ENCODE measurements around the gene ADAM8. TPM values are rescaled to one million over a fixed set of nuclear protein-coding genes. Genes with fewer than 3 reads are reported as not detected.
"Not testable (repeated sequence)": the region's sequence is repeated elsewhere in the genome, so short reads cannot be mapped to it uniquely, and the experiment has no call there.

ADAM8 gene
- total and polyA plus RNA-seq, 8 donors, result 1.9 to 45.3 (median 3.8) TPM

DNA sequence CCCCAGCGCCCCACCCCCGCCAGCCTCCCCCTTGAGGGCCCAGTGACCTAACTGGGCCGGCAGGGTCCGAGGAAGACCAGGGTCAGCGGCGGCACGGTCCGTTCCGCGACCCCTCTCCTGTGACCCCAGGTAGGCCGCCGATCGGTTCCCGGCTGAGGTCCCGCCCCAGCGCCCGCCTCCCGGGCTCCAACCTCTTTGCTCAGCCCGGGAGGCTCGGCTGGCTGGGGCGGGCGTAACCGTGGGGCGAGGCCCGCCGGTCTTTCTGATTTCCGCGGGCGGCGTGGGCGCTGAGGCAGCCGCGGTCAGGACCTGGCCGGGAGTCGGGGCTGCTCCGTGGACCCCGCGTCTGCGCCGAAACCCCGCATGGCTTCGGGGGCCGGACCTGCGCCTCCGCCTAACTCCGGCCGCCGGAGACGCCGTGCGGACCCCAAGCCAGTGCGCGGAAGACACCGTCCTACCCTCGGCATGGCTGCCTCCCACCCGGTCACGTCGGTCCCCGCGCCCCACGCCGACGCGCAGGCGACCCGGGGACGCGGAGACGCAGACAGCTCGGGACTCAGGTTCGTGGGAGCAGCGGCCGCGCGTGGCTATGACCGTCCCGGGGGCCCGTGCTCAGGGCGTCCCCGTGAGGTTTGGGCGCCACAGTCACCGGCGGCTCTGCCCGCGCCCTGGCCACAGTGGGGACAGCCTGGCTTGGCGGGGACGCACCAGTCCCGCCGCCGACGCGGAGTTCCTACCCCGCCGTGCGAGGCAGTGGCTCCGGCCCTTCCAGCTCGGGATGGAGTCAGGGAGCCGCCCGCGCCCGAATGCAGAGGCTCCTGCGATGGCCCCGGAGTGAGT lies 40.0 kb downstream of the ADAM8 start:
- Histone ChIP-seq H3K36me3 (no peaks in the 10 kb centered on the region), H3K4me1 (peaks cover 10 to 45% of the 10 kb centered on the region in 2 donors), H3K4me3 (peak overlapping the region in 1 of 2 donors; percentile 46), H3K27ac (peak overlapping the region in 1 of 2 donors; percentile 73), H3K27me3 (peaks cover 60 to 100% of the 10 kb centered on the region in 2 donors), H3K9me3 (no peaks in the 10 kb centered on the region)
- no peak for TF ChIP-seq CTCF (IDR thresholded peaks at IDR 0.05)
- ATAC-seq, result peak; percentile 45
- DNase-seq, result no peak
- intact Hi-C loops (cut with DNase I), result no loop called here

- no peak for TF ChIP-seq CTCF (IDR thresholded peaks at IDR 0.05)
- Histone ChIP-seq H3K27me3 (peaks cover 67 to 100% of the 10 kb centered on the region in 2 donors), H3K36me3 (no peaks in the 10 kb centered on the region), H3K9me3 (no peaks in the 10 kb centered on the region), H3K27ac (peak overlapping the region in 1 of 2 donors; percentile 73), H3K4me3 (peak overlapping the region in 1 of 2 donors; percentile 46), H3K4me1 (peaks cover 10 to 41% of the 10 kb centered on the region in 2 donors)
- peak; percentile 37 for ATAC-seq
- intact Hi-C loops (cut with DNase I), result no loop called here
- DNase-seq, result no peak
Observed at GRCh38 chr10:133235932-133236331, 40.7 kb downstream of the ADAM8 start.

DNA sequence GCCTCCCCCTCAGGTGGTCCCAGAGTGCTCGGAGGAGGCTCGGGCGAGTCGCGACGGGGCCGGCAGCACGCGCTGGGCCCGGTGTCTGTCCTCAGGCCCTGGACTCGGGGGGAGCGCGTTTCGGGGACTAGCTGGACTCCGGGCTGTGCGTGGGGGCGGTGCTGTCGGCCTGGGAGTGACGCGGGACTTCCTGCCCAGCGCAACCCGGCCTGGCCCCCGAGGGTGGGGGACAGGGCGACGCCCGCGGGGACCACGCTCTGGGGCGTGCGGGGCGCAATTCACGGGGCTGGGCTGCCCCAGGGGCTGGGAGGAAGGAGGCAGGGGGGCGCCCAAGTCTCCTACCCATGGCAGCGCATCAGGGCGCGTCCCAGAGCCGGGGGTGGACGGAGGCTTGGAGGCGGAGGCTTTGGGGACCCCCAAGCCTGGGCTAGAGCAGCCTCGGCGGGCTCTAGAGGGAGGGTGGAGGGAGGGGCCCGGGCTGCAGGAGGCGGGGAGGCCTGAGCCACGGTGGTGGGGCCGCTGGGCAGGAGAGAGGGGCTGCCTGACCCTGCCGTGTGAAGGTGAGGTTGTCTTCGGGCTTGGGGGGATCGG lies 41.3 kb downstream of the ADAM8 start:
- DNase-seq, result no peak
- H3K27me3 ChIP-seq, result peaks cover 73 to 100% of the 10 kb centered on the region in 2 donors
- intact Hi-C loops (cut with DNase I), result no loop called here
- peak overlapping the region in 1 of 2 donors; percentile 73 for H3K27ac ChIP-seq
- H3K4me1 ChIP-seq, result peaks cover 10 to 42% of the 10 kb centered on the region in 2 donors
- no peak for TF ChIP-seq CTCF (IDR thresholded peaks at IDR 0.05)
- no peaks in the 10 kb centered on the region for H3K9me3 ChIP-seq
- peak overlapping the region in 1 of 2 donors; percentile 46 for H3K4me3 ChIP-seq
- peak; percentile 33 for ATAC-seq
- no peaks in the 10 kb centered on the region for H3K36me3 ChIP-seq

DNA sequence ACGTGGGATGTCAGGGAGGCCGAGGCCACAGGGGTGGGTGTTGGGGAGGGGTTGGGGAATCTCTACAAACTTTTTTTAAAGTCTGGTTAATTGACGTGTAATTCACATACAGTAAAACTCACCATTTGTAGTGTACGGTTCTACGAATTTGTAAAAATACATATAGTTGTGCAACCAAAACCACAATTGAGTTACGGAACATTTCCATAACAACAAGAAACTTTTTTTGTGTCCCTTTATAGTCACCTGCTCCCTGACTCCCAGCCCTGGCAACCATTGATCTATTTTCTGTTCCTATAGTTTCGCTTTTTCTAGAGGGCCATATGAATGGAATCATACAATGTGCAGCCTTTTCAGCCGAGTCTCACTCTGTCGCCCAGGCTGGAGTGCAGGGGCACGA lies 41.9 kb downstream of the ADAM8 start:
- not testable (repeated sequence) for ATAC-seq
- peaks cover 78 to 100% of the 10 kb centered on the region in 2 donors for H3K27me3 ChIP-seq
- H3K4me3 ChIP-seq, result peak overlapping the region in 1 of 2 donors; percentile 46

GRCh38 chr10:133231946-133232574 lies 44.6 kb downstream of the ADAM8 start:
- intact Hi-C loops (cut with DNase I), result no loop called here
- DNase-seq (no peak), ATAC-seq (no peak)
- no peak for TF ChIP-seq CTCF (IDR thresholded peaks at IDR 0.05)
- Histone ChIP-seq H3K27me3 (peaks cover 71 to 100% of the 10 kb centered on the region in 2 donors), H3K4me1 (peaks cover 9 to 37% of the 10 kb centered on the region in 2 donors), H3K4me3 (no peak overlapping the region), H3K9me3 (no peaks in the 10 kb centered on the region), H3K27ac (no peak overlapping the region), H3K36me3 (no peaks in the 10 kb centered on the region)

More for the DNA sequence above, 41.9 kb downstream of the ADAM8 start:
- DNase-seq; H3K9me3 ChIP-seq; H3K36me3 ChIP-seq; intact Hi-C loops (cut with DNase I); H3K27ac ChIP-seq: not testable (repeated sequence)
- peaks cover 10 to 48% of the 10 kb centered on the region in 2 donors for H3K4me1 ChIP-seq
